Heart left ventricle (tissue), 16 donors: Measurements from ENCODE around the gene LRMDA. TPM values are rescaled to one million over a fixed set of nuclear protein-coding genes. Genes with fewer than 3 reads are reported as not detected.

Experiments
- ATAC-seq, 4 donors: fragments of 200-7000 bp; cut with Tn5 transposase; one replicate each; pipeline ENCODE4 v1.9.1; 2020 to 2022; ENCODE audit warnings: moderate library complexity in 4 of 4, mild to moderate bottlenecking in 3 of 4, moderate number of reproducible peaks in 1 of 4
- DNase-seq, 5 donors: peaks; one replicate each; pipeline ENCODE4 v3.0.0-alpha.2; 2020
- H3K27ac ChIP-seq, 12 donors: fragments of 200-600 bp; sonication (generic) in 4 of 12; one replicate each; pipeline versions ENCODE4 v1.5.0 to v1.8.0; 2016 to 2022; ENCODE audit warnings: mild to moderate bottlenecking in 2 of 12
- H3K27me3 ChIP-seq, 9 donors: fragments of 200-600 bp; sonication (generic) in 2 of 9; one replicate each; pipeline versions ENCODE4 v1.5.1 to v1.8.0; 2016 to 2022; ENCODE audit warnings: mild to moderate bottlenecking in 3 of 9
- H3K36me3 ChIP-seq, 9 donors: fragments of 200-600 bp; sonication (generic) in 2 of 9; one replicate each; pipeline versions ENCODE4 v1.5.0 to v1.8.0; 2018 to 2022; ENCODE audit warnings: mild to moderate bottlenecking in 2 of 9
- H3K4me1 ChIP-seq, 12 donors: fragments of 200-600 bp; sonication (generic) in 4 of 12; one replicate each; pipeline versions ENCODE4 v1.5.0 to v1.8.0; 2016 to 2022; ENCODE audit warnings: mild to moderate bottlenecking in 3 of 12
- H3K4me3 ChIP-seq, 12 donors: fragments of 200-600 bp; sonication (generic) in 4 of 12; one replicate each; pipeline versions ENCODE4 v1.5.0 to v1.8.0; 2017 to 2022; ENCODE audit warnings: mild to moderate bottlenecking in 9 of 12, moderate library complexity in 4 of 12
- H3K9me3 ChIP-seq, 12 donors: fragments of 200-600 bp; sonication (generic) in 4 of 12; one replicate each; pipeline versions ENCODE4 v1.5.0 to v1.8.0; 2016 to 2022; ENCODE audit warnings: mild to moderate bottlenecking in 1 of 12
- POLR2A ChIP-seq, 2 donors: fragments of 450-650 bp; IDR thresholded peaks; one replicate each; pipeline ENCODE4 v1.6.1; 2017; ENCODE audit warnings: antibody characterized with exemption in 2 of 2, mild to moderate bottlenecking in 2 of 2, moderate library complexity in 2 of 2
- WGBS, 4 donors: extraction: QIAGEN DNeasy Blood & Tissue Kit in 2 of 4; methylation state at CpG; one replicate each; pipeline versions ENCODE4 v1.1.5 to v1.1.7; 2013 to 2018; 5-methylcytosine and 5-hydroxymethylcytosine counted together
- intact Hi-C, 10 donors: fragments of 100-400 bp; cut with DNase I; formaldehyde crosslinking; loops; one replicate each; pipeline versions ENCODE4 v1.11.1 to v1.14.2; 2022
- polyA plus RNA-seq, 2 donors: library from polyadenylated mRNA; stranded (reverse); fragments of 200-250 nt; gene quantifications; one replicate each; pipeline ENCODE4 v1.2.3, GENCODE V29; 2013
- total RNA-seq, 9 donors: library from RNA; depleted of rRNA in 2 of 9; stranded (reverse); fragments of >200 nt in 2 of 9; fragmentation: NEBNext Ultra II Directional in 3 of 9; extraction: Animal tissue kit (Norgen Biotek cat#: 25700) in 3 of 9; gene quantifications; one replicate each; pipeline versions ENCODE4 v1.1.0 to v1.2.4, GENCODE V29; 2016 to 2023
- TF ChIP-seq, protein P1 (sequence below), 12 donors: fragments of 200-600 bp; sonication (generic) in 4 of 12; IDR thresholded peaks; one replicate each; pipeline versions ENCODE4 v1.5.0 to v1.8.0; 2018 to 2022; ENCODE audit warnings: antibody characterized with exemption in 12 of 12, mild to moderate bottlenecking in 5 of 12
- donor health status: ischemic (EF 13 %, LVEDD 7.1; RV severe dilation, severe dysfunction).
- donor health status: healthy with polysubstance abuse.
- donor health status: DM: no; HTN: yes; CAD: no.
- donor health status: DM: no; HTN: no; CAD: no.
- donor health status: ischemic (EF 25% LVEDD 6.9; RV normal size, moderate dysfunction).
- donor health status: ischemic (EF 25% LVEDD 5.7; RV mildly dilated, moderate dysfunction).
- donor health status: healthy.
- donor health status: DM: yes; HTN: yes; CAD: no.
- donor health status: ischemic (EF 35%, LVEDD 5.7; RV mildly dilated, moderate dysfunction).
- donor health status: nonischemic (EF 11% LVEDD 7.7; RV severe dilation, severe dysfunction).
- donor health status: DM: yes; HTN: yes; CAD: no.
- donor health status: PGD.
- donor health status: ischemic (EF 29% LVEDD 5.4; RV normal size, mild dysfunction).
- donor health status: nonischemic (EF 23%, LVEDD 6.1; RV moderate dilation, normal function).

Gene LRMDA
- total and polyA plus RNA-seq, 11 donors = 2.4 to 34.4 (median 14.9) TPM

DNA sequence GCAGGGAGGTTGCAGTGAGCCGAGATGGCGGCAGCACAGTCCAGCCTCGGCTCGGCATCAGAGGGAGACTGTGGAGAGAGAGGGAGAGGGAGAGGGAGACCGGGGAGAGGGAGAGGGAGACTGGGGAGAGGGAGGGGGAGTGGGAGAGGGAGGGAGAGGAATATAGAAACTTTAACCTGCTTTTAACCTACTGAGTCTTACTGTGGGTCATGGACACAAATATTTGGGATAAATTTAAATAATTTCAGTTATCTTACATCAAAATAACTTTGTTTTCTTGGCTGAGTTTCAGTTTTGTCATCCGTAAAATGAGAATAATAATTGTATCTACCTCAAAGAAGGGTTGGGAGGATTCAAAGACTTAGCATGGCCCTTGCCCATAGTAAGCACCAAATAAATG is 319.8 kb downstream of the LRMDA start:
- intact Hi-C loops = no loop called here
- Histone ChIP-seq H3K4me3 (no peak overlapping the region), H3K36me3 (no peaks in the 10 kb centered on the region), H3K27me3 (no peaks in the 10 kb centered on the region), H3K4me1 (no peaks in the 10 kb centered on the region), H3K9me3 (no peaks in the 10 kb centered on the region), H3K27ac (no peak overlapping the region)
- TF ChIP-seq POLR2A (IDR thresholded peaks at IDR 0.05) = no peak
- TF ChIP-seq, protein P1, sequence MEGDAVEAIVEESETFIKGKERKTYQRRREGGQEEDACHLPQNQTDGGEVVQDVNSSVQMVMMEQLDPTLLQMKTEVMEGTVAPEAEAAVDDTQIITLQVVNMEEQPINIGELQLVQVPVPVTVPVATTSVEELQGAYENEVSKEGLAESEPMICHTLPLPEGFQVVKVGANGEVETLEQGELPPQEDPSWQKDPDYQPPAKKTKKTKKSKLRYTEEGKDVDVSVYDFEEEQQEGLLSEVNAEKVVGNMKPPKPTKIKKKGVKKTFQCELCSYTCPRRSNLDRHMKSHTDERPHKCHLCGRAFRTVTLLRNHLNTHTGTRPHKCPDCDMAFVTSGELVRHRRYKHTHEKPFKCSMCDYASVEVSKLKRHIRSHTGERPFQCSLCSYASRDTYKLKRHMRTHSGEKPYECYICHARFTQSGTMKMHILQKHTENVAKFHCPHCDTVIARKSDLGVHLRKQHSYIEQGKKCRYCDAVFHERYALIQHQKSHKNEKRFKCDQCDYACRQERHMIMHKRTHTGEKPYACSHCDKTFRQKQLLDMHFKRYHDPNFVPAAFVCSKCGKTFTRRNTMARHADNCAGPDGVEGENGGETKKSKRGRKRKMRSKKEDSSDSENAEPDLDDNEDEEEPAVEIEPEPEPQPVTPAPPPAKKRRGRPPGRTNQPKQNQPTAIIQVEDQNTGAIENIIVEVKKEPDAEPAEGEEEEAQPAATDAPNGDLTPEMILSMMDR (IDR thresholded peaks at IDR 0.05) = no peak
- ATAC-seq = no peak
- DNase-seq = no peak
- 88 to 98% (median 93%) methylated on average over 5 to 6 of the region's 6 CpGs for WGBS, 4 donors

DNA sequence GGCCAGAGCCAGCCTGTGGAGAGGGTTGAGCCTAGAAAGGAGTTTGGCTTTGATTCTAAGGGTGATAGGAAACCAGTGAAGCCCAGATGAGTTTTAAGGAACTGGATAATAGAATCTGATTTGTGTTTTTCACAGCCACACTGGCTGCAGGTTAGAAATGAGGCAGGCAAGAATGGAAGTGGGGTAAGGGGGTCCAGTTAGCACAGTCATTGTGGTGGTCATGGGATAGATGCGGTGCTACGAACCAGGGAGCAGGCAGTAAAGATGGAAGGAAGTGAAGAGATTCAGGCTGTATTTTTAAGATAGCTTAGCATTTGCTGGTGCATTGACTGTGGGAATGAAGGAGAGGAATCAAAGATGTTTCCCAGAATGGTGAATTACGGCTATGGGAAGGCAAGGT is 322.2 kb downstream of the LRMDA start:
- no peak for DNase-seq
- Histone ChIP-seq H3K4me3 (no peak overlapping the region), H3K9me3 (no peaks in the 10 kb centered on the region), H3K27ac (no peak overlapping the region), H3K36me3 (no peaks in the 10 kb centered on the region), H3K27me3 (no peaks in the 10 kb centered on the region), H3K4me1 (no peaks in the 10 kb centered on the region)
- TF ChIP-seq, protein P1 (IDR thresholded peaks at IDR 0.05) = no peak
- TF ChIP-seq POLR2A (IDR thresholded peaks at IDR 0.05) = no peak
- intact Hi-C loops = no loop called here
- ATAC-seq = no peak
- 84 to 94% (median 93%) methylated on average over 3 of the region's 3 CpGs for WGBS, 4 donors

DNA sequence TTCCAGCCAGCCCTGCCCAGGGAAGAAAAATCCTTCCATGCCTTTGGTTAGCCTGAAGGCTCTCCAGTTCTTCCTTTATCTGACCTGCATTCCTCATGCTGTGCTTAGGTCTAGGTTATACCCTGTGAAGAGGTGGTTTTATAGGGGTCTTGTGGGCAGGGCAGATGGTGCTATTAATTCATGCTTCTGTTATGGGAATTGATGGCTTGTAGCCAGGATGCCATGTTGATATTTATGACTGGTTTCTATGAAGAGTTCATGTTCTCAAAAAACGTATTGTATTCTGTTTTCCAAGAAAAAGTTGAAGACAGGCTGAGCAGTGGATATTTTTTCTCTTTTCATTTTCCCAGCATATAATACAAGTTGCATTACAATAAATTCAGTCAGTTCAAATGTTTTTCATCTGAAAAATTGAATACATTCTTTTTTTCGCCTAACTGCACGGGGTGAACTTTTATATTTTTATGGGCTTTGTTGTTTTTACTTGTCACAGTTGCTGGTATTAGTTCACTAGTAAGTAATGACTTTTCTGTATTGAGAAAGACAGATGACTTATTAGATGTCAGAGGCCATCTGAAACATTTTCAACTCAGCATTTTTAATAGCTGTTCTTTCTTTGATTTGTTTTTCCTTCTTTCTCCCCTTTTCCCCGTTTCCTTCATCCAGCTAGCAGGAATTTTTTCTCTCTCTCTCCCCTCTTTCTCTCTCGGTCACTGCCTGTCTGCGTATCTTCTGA is 322.8 kb downstream of the LRMDA start:
- no peaks in the 10 kb centered on the region for H3K27me3 ChIP-seq
- no peaks in the 10 kb centered on the region for H3K9me3 ChIP-seq
- DNase-seq (no peak), ATAC-seq (no peak)
- H3K4me1 ChIP-seq = no peaks in the 10 kb centered on the region
- WGBS, 4 donors = 75 to 86% (median 80%) methylated on average over 6 of the region's 6 CpGs
- no peak for TF ChIP-seq POLR2A (IDR thresholded peaks at IDR 0.05)
- TF ChIP-seq, protein P1 (IDR thresholded peaks at IDR 0.05) = no peak
- intact Hi-C loops = no loop called here
- no peaks in the 10 kb centered on the region for H3K36me3 ChIP-seq
- H3K27ac ChIP-seq = no peak overlapping the region
- H3K4me3 ChIP-seq = no peak overlapping the region

DNA sequence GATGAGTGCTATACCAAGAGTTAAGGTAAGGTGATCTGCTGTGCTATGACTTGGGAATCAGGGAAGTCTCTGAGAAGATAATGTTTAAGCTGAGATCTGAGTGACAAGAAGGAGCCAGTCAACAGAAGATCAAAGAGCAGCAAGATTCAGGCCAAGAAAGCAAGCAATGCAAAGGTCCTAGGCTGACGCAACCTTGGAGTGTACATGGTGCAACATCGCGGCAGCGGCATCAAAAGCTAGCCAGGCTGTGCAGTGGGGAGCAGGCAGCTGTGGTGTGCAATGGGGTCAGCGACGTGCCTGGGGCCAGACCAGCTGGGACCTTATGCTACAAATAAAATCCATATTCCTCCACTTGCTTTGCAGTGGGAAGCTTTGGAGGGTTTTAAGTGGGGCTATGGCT is 324.1 kb downstream of the LRMDA start:
- Histone ChIP-seq H3K36me3 (no peaks in the 10 kb centered on the region), H3K4me1 (no peaks in the 10 kb centered on the region), H3K27ac (no peak overlapping the region), H3K9me3 (no peaks in the 10 kb centered on the region), H3K27me3 (no peaks in the 10 kb centered on the region), H3K4me3 (no peak overlapping the region)
- 97 to 99% (median 98%) methylated on average over 6 of the region's 6 CpGs for WGBS, 4 donors
- no peak for ATAC-seq
- no peak for DNase-seq
- TF ChIP-seq POLR2A (IDR thresholded peaks at IDR 0.05) = no peak
- TF ChIP-seq, protein P1 (IDR thresholded peaks at IDR 0.05) = no peak
- intact Hi-C loops = no loop called here
